Activated B cell treated with CpG ODN at 0.5 μM for 24 hours (primary cell): ENCODE measurements around the gene USP20. TPM values are rescaled to one million over a fixed set of nuclear protein-coding genes. Genes with fewer than 3 reads are reported as not detected.

Experiments
- ATAC-seq: fragments of 200-7000 bp; cut with Tn5 transposase; one replicate; pipeline ENCODE4 v1.10.0; 2021; ENCODE audit warnings: low read depth, mild to moderate bottlenecking, moderate library complexity
- CTCF ChIA-PET: fragments of 350-600 bp; sonication (Branson Sonifier 250); formaldehyde crosslinking; loops from one replicate; lab custom pipeline; 2021; ENCODE audit warnings: antibody characterized with exemption; lab: Charles Lee
- POLR2A ChIA-PET: fragments of 350-600 bp; sonication (Branson Sonifier 250); formaldehyde crosslinking; loops from one replicate; lab custom pipeline; 2021; ENCODE audit warnings: antibody characterized with exemption; lab: Charles Lee
- DNase-seq: peaks from one replicate; pipeline ENCODE4 v3.0.0; 2022
- H3K27ac Mint-ChIP-seq: one replicate; pipeline ENCODE4 v1.8.0; 2020; ENCODE audit warnings: mixed read lengths
- H3K27me3 Mint-ChIP-seq: one replicate; pipeline ENCODE4 v1.8.0; 2021; ENCODE audit warnings: mixed read lengths
- H3K36me3 Mint-ChIP-seq: one replicate; pipeline ENCODE4 v1.8.0; 2021; ENCODE audit warnings: low read depth, mixed read lengths
- H3K4me1 Mint-ChIP-seq: one replicate; pipeline ENCODE4 v1.8.0; 2021; ENCODE audit warnings: mixed read lengths
- H3K4me3 Mint-ChIP-seq: one replicate; pipeline ENCODE4 v1.8.0; 2020; ENCODE audit warnings: mild to moderate bottlenecking, mixed read lengths
- H3K9me3 Mint-ChIP-seq: one replicate; pipeline ENCODE4 v1.8.0; 2020; ENCODE audit warnings: mixed read lengths
- CTCF ChIP-seq: fragments of 200-600 bp; IDR thresholded peaks from one replicate; pipeline ENCODE4 v1.8.0; 2022; ENCODE audit warnings: antibody characterized with exemption, mild to moderate bottlenecking
- intact Hi-C: fragments of 100-400 bp; cut with micrococcal nuclease; formaldehyde crosslinking; loops from one replicate; pipeline ENCODE4 v1.15.1; 2024
- total RNA-seq: library from RNA; stranded (reverse); gene quantifications from 2 replicates; pipeline ENCODE4 v1.2.3, GENCODE V29; 2022

The USP20 gene
- total RNA-seq, 1 donor from 2014 or later, result 31.6 TPM

GRCh38 chr9:129826759-129827158 is 8.5 kb upstream of the USP20 start:
- TF ChIP-seq CTCF, result no peak
- H3K36me3 Mint-ChIP-seq, result peaks cover 52% of the 10 kb centered on the region
- CTCF ChIA-PET, result no interaction called here
- no peak for ATAC-seq
- H3K4me1 Mint-ChIP-seq, result peaks cover 13% of the 10 kb centered on the region
- no peaks in the 10 kb centered on the region for H3K9me3 Mint-ChIP-seq
- POLR2A ChIA-PET, result interaction anchor here (0.7 to 1.0 kb wide), 2 partner anchors 8 to 58 kb away, joined by 3 to 4 read pairs; partner anchors contain the start of genes C9orf78 and USP20
- no peak overlapping the region for H3K27ac Mint-ChIP-seq
- no peak overlapping the region for H3K4me3 Mint-ChIP-seq
- intact Hi-C loops, result no loop called here
- no peaks in the 10 kb centered on the region for H3K27me3 Mint-ChIP-seq
- DNase-seq, result no peak

- DNase-seq (no peak), ATAC-seq (no peak)
- TF ChIP-seq CTCF, result no peak
- H3K4me1 Mint-ChIP-seq, result peaks cover 4% of the 10 kb centered on the region
- POLR2A ChIA-PET, result interaction anchor here (0.5 kb wide), 1 partner anchor 10 kb away, joined by 3 read pairs; no protein-coding TSS in a partner anchor
- H3K27me3 Mint-ChIP-seq, result no peaks in the 10 kb centered on the region
- no peaks in the 10 kb centered on the region for H3K9me3 Mint-ChIP-seq
- CTCF ChIA-PET, result no interaction called here
- H3K36me3 Mint-ChIP-seq, result peaks cover 50% of the 10 kb centered on the region
- intact Hi-C loops, result no loop called here
- H3K27ac Mint-ChIP-seq, result no peak overlapping the region
- no peak overlapping the region for H3K4me3 Mint-ChIP-seq
Measured at GRCh38 chr9:129828051-129828450, 7.2 kb upstream of the USP20 start.

GRCh38 chr9:129828969-129829368 is 6.3 kb upstream of the USP20 start:
- no peaks in the 10 kb centered on the region for H3K27me3 Mint-ChIP-seq
- H3K4me1 Mint-ChIP-seq, result peaks cover 11% of the 10 kb centered on the region
- H3K27ac Mint-ChIP-seq, result no peak overlapping the region
- DNase-seq (no peak), ATAC-seq (no peak)
- intact Hi-C loops, result no loop called here
- no peak for TF ChIP-seq CTCF
- ChIA-PET CTCF (no interaction called here), POLR2A (no interaction called here)
- no peak overlapping the region for H3K4me3 Mint-ChIP-seq
- peaks cover 54% of the 10 kb centered on the region for H3K36me3 Mint-ChIP-seq
- no peaks in the 10 kb centered on the region for H3K9me3 Mint-ChIP-seq

- DNase-seq (no peak), ATAC-seq (no peak)
- intact Hi-C loops, result no loop called here
- Mint-ChIP-seq H3K9me3 (no peaks in the 10 kb centered on the region), H3K36me3 (peaks cover 52% of the 10 kb centered on the region), H3K4me1 (peaks cover 38% of the 10 kb centered on the region), H3K27ac (peak overlapping the region; percentile 59), H3K27me3 (no peaks in the 10 kb centered on the region), H3K4me3 (no peak overlapping the region)
- ChIA-PET POLR2A (no interaction called here), CTCF (no interaction called here)
- no peak for TF ChIP-seq CTCF
Measured at GRCh38 chr9:129832982-129833381, 2.3 kb upstream of the USP20 start.

GRCh38 chr9:129834489-129835127 is 650 bp upstream of the USP20 start:
- peak overlapping the region; percentile 99 for H3K4me3 Mint-ChIP-seq
- peaks cover 36% of the 10 kb centered on the region for H3K36me3 Mint-ChIP-seq
- intact Hi-C loops, result loop anchor here (1.0 to 5.0 kb wide), 5 partner anchors 10 to 406 kb away; partner anchors contain the start of genes FNBP1, TOR1A and TOR1B
- no peaks in the 10 kb centered on the region for H3K9me3 Mint-ChIP-seq
- CTCF ChIA-PET, result interaction anchor here (0.9 to 3.0 kb wide), 2 partner anchors 10 to 51 kb away, joined by 3 to 13 read pairs; no protein-coding TSS in a partner anchor
- peaks cover 46% of the 10 kb centered on the region for H3K4me1 Mint-ChIP-seq
- TF ChIP-seq CTCF, result no peak
- peak; percentile 13 for ATAC-seq
- H3K27ac Mint-ChIP-seq, result peak overlapping the region; percentile 98
- no peak for DNase-seq
- H3K27me3 Mint-ChIP-seq, result no peaks in the 10 kb centered on the region
- POLR2A ChIA-PET, result interaction anchor here (0.5 to 3.5 kb wide), 19 partner anchors 8 to 1463 kb away, joined by 3 to 28 read pairs (median 4); partner anchors contain the start of genes TOR1A and URM1
